Colonic mucosa (tissue), 4 donors: ENCODE data around the gene SMAP1. TPM values are rescaled to one million over a fixed set of nuclear protein-coding genes. Genes with fewer than 3 reads are reported as not detected.

Source experiments
- DNase-seq: peaks from one replicate; pipeline ENCODE4 v3.0.0-alpha.2; 2020
- H3K27ac ChIP-seq: fragments of 200-600 bp; one replicate; pipeline ENCODE4 v1.8.0; 2021
- H3K27me3 ChIP-seq: fragments of 200-600 bp; one replicate; pipeline ENCODE4 v1.8.0; 2021
- H3K36me3 ChIP-seq: fragments of 200-600 bp; one replicate; pipeline ENCODE4 v1.8.0; 2021
- H3K4me1 ChIP-seq: fragments of 200-600 bp; one replicate; pipeline ENCODE4 v1.8.0; 2021; ENCODE audit warnings: mild to moderate bottlenecking
- H3K4me3 ChIP-seq: fragments of 200-600 bp; one replicate; pipeline ENCODE4 v1.8.0; 2021
- H3K9ac ChIP-seq, 2 donors: one replicate each; pipeline ENCODE4 v1.7.0; 2013; ENCODE audit warnings: control low read depth in 2 of 2, low read depth in 2 of 2, low read length in 2 of 2
- H3K9me3 ChIP-seq: fragments of 200-600 bp; one replicate; pipeline ENCODE4 v1.8.0; 2021
- intact Hi-C: fragments of 100-400 bp; cut with DNase I; formaldehyde crosslinking; loops from one replicate; pipeline ENCODE4 v1.14.1; 2022
- total RNA-seq, 2 donors: library from RNA; stranded (reverse); fragmentation: NEBNext Ultra II Directional in 1 of 2; extraction: Animal tissue kit (Norgen Biotek cat#: 25700) in 1 of 2; gene quantifications; one replicate each; pipeline ENCODE4 v1.2.1, GENCODE V29; 2021
- TF ChIP-seq, protein P1 (sequence below): fragments of 200-600 bp; IDR thresholded peaks from one replicate; pipeline ENCODE4 v1.8.0; 2022; ENCODE audit warnings: antibody characterized with exemption, mild to moderate bottlenecking
- donor health status: healthy.
- donor health status: DM: no; HTN: no; CAD: no.
- donor health status: DM: no; HTN: no; CAD: no.

The SMAP1 gene
- total RNA-seq, 2 donors from 2014 or later: 42.3 to 62.8 TPM

- Histone ChIP-seq H3K36me3 (no peaks in the 10 kb centered on the region), H3K27me3 (no peaks in the 10 kb centered on the region), H3K4me3 (no peak overlapping the region), H3K27ac (no peak overlapping the region), H3K9me3 (no peaks in the 10 kb centered on the region), H3K4me1 (no peaks in the 10 kb centered on the region), H3K9ac (no peak overlapping the region)
- intact Hi-C loops: no loop called here
- DNase-seq: no peak
- TF ChIP-seq, protein P1, sequence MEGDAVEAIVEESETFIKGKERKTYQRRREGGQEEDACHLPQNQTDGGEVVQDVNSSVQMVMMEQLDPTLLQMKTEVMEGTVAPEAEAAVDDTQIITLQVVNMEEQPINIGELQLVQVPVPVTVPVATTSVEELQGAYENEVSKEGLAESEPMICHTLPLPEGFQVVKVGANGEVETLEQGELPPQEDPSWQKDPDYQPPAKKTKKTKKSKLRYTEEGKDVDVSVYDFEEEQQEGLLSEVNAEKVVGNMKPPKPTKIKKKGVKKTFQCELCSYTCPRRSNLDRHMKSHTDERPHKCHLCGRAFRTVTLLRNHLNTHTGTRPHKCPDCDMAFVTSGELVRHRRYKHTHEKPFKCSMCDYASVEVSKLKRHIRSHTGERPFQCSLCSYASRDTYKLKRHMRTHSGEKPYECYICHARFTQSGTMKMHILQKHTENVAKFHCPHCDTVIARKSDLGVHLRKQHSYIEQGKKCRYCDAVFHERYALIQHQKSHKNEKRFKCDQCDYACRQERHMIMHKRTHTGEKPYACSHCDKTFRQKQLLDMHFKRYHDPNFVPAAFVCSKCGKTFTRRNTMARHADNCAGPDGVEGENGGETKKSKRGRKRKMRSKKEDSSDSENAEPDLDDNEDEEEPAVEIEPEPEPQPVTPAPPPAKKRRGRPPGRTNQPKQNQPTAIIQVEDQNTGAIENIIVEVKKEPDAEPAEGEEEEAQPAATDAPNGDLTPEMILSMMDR: no peak
Measured at GRCh38 chr6:70806086-70806485, 138.4 kb downstream of the SMAP1 start.

GRCh38 chr6:70811788-70812187 lies 144.1 kb downstream of the SMAP1 start:
- Histone ChIP-seq H3K4me1 (no peaks in the 10 kb centered on the region), H3K9me3 (no peaks in the 10 kb centered on the region), H3K4me3 (no peak overlapping the region), H3K27ac (no peak overlapping the region), H3K9ac (no peak overlapping the region), H3K36me3 (no peaks in the 10 kb centered on the region), H3K27me3 (no peaks in the 10 kb centered on the region)
- no peak for DNase-seq
- TF ChIP-seq, protein P1: no peak
- intact Hi-C loops: no loop called here

GRCh38 chr6:70813885-70814284 lies 146.2 kb downstream of the SMAP1 start:
- intact Hi-C loops: no loop called here
- H3K27me3 ChIP-seq: no peaks in the 10 kb centered on the region
- TF ChIP-seq, protein P1: no peak
- no peak overlapping the region for H3K27ac ChIP-seq
- no peaks in the 10 kb centered on the region for H3K9me3 ChIP-seq
- no peaks in the 10 kb centered on the region for H3K36me3 ChIP-seq
- H3K4me3 ChIP-seq: no peak overlapping the region
- no peaks in the 10 kb centered on the region for H3K4me1 ChIP-seq
- no peak for DNase-seq
- H3K9ac ChIP-seq: no peak overlapping the region

- intact Hi-C loops: no loop called here
- Histone ChIP-seq H3K27ac (no peak overlapping the region), H3K4me1 (no peaks in the 10 kb centered on the region), H3K9me3 (no peaks in the 10 kb centered on the region), H3K4me3 (no peak overlapping the region), H3K9ac (no peak overlapping the region), H3K36me3 (no peaks in the 10 kb centered on the region), H3K27me3 (no peaks in the 10 kb centered on the region)
- no peak for DNase-seq
- TF ChIP-seq, protein P1: no peak
Measured at GRCh38 chr6:70819646-70820045, 152.0 kb downstream of the SMAP1 start.

- Histone ChIP-seq H3K27ac (no peak overlapping the region), H3K4me3 (no peak overlapping the region), H3K9ac (no peak overlapping the region), H3K27me3 (no peaks in the 10 kb centered on the region), H3K9me3 (no peaks in the 10 kb centered on the region), H3K36me3 (no peaks in the 10 kb centered on the region), H3K4me1 (no peaks in the 10 kb centered on the region)
- intact Hi-C loops: no loop called here
- no peak for DNase-seq
- TF ChIP-seq, protein P1: no peak
Measured at GRCh38 chr6:70820778-70821177, 153.1 kb downstream of the SMAP1 start.

- no peaks in the 10 kb centered on the region for H3K4me1 ChIP-seq
- TF ChIP-seq, protein P1: no peak
- H3K4me3 ChIP-seq: no peak overlapping the region
- no peaks in the 10 kb centered on the region for H3K9me3 ChIP-seq
- no peak for DNase-seq
- H3K27ac ChIP-seq: no peak overlapping the region
- H3K9ac ChIP-seq: no peak overlapping the region
- no peaks in the 10 kb centered on the region for H3K27me3 ChIP-seq
- H3K36me3 ChIP-seq: no peaks in the 10 kb centered on the region
- intact Hi-C loops: no loop called here
Measured at GRCh38 chr6:70821751-70822150, 154.1 kb downstream of the SMAP1 start.
